SU-DHL-6 (cell line): ENCODE data around the gene OLIG3.

Experiments
- CTCF ChIP-seq: fragments of 200-600 bp; sonication (generic); IDR thresholded peaks from one replicate; pipeline ENCODE4 v1.5.1; 2017; ENCODE audit warnings: antibody characterized with exemption, mild to moderate bottlenecking, low read length, moderate library complexity; ENCODE audit not compliant: insufficient read depth, poor library complexity, severe bottlenecking
- EZH2phosphoT487 ChIP-seq: fragments of 200-600 bp; sonication (generic), shearing (Covaris generic); conservative IDR thresholded peaks from 2 replicates; pipeline ENCODE4 v1.6.1; 2018; ENCODE audit warnings: mild to moderate bottlenecking, antibody characterized with exemption, low read length, moderate library complexity, mixed read lengths

- TF ChIP-seq CTCF (no peak), EZH2phosphoT487 (no peak)
Measured at GRCh38 chr6:137487181-137487868, 6.9 kb downstream of the OLIG3 start.
